H1 (cell line): ENCODE measurements around the gene SPOP. TPM values are rescaled to one million over a fixed set of nuclear protein-coding genes. Genes with fewer than 3 reads are reported as not detected.

Source experiments
- CHD2 ChIP-seq: IDR thresholded peaks from 2 replicates; pipeline ENCODE4 v1.6.1; 2012; ENCODE audit warnings: low read length, improper control_type of control experiment
- CHD7 ChIP-seq: fragments of 300-600 bp; sonication (generic); IDR thresholded peaks from 2 replicates; pipeline ENCODE4 v1.7.1; 2012; ENCODE audit warnings: low read length, moderate library complexity, mild to moderate bottlenecking, inconsistent platforms; ENCODE audit not compliant: insufficient replicate concordance
- FOSL1 ChIP-seq: IDR thresholded peaks from 2 replicates; pipeline ENCODE4 v1.6.1; 2011; ENCODE audit warnings: mild to moderate bottlenecking, low read depth, low read length, moderate library complexity; ENCODE audit not compliant: insufficient read depth
- JUN ChIP-seq: IDR thresholded peaks from 2 replicates; pipeline ENCODE4 v1.6.1; 2011; ENCODE audit warnings: low read depth, mild to moderate bottlenecking, improper control_type of control experiment, low read length
- NRF1 ChIP-seq: IDR thresholded peaks from 2 replicates; pipeline ENCODE4 v1.6.1; 2011; ENCODE audit warnings: mild to moderate bottlenecking, low read depth, low read length, improper control_type of control experiment
- POLR2A ChIP-seq, 2 experiments: IDR thresholded peaks; 1 replicate in 1 of 2; 2 replicates in 1 of 2; pipeline ENCODE4 v1.6.1; 2011; ENCODE audit warnings: low read depth in 2 of 2, low read length in 2 of 2, mild to moderate bottlenecking in 2 of 2; ENCODE audit errors: control extremely low read depth in 1 of 2
- RFX5 ChIP-seq: IDR thresholded peaks from 2 replicates; pipeline ENCODE4 v1.6.1; 2011; ENCODE audit warnings: low read depth, low read length, improper control_type of control experiment, borderline replicate concordance
- SIX5 ChIP-seq: IDR thresholded peaks from 2 replicates; pipeline ENCODE4 v1.6.1; 2011; ENCODE audit warnings: mild to moderate bottlenecking, low read depth, low read length
- polyA plus RNA-seq, 7 experiments: library from polyadenylated mRNA; depleted of rRNA in 3 of 7; stranded (reverse) in 5 of 7; unstranded in 2 of 7; fragments of >200 nt in 5 of 7; fragments of 200-250 nt in 2 of 7; gene quantifications; 1 replicate in 5 of 7; 2 replicates in 1 of 7; 4 replicates in 1 of 7; pipeline versions ENCODE4 v1.2.1 to v1.2.3, GENCODE V29; 2011 to 2013; ENCODE audit warnings: missing spikeins in 2 of 7, mixed read lengths in 2 of 7
- total RNA-seq: library from RNA; stranded (reverse); fragmentation: NEBNext Ultra II Directional; extraction: Animal tissue kit (Norgen Biotek cat#: 25700); gene quantifications from 2 replicates; pipeline ENCODE4 v1.2.1, GENCODE V29; 2021

Gene SPOP
- total and polyA plus RNA-seq, 2 of the 8 experiments (the other 6 are each of a cell fraction or from before 2014, with no cell fraction given): 13.3 to 25.6 TPM

- TF ChIP-seq CHD7 (no peak), SIX5 (no peak), FOSL1 (no peak), POLR2A (IDR thresholded peaks at IDR 0.05; ENCODE audit: control extremely low read depth in 1 of 2, low read depth in 2 of 2, low read length in 2 of 2) (no peak), JUN (no peak), CHD2 (no peak), NRF1 (no peak), RFX5 (no peak)
These were observed 18.4 kb upstream of the SPOP start (continued) for GRCh38 chr17:49696233-49696761.
